H1 (cell line): ENCODE results near the gene ACADSB. TPM values are rescaled to one million over a fixed set of nuclear protein-coding genes. Genes with fewer than 3 reads are reported as not detected.
A peak's percentile ranks its signal among the peaks of the same experiment; 100 is the strongest.

Source experiments
- CTCF ChIA-PET: fragments of 300-600 bp; sonication (Branson Sonifier 250); formaldehyde crosslinking; loops from one replicate; lab custom pipeline; 2021; ENCODE audit not compliant: partially characterized antibody; lab: Charles Lee
- POLR2A ChIA-PET: fragments of 300-600 bp; sonication (Branson Sonifier 250); formaldehyde crosslinking; loops from one replicate; lab custom pipeline; 2021; ENCODE audit warnings: inconsistent platforms; ENCODE audit not compliant: partially characterized antibody; lab: Charles Lee
- DNase-seq, 2 experiments: peaks; one replicate each; pipeline versions ENCODE4 v3.0.0 to v3.0.0-alpha.2; 2010 to 2022; ENCODE audit warnings: low spot score in 2 of 2, low read depth in 1 of 2, mixed read lengths in 1 of 2
- FAIRE-seq: peaks from 2 replicates; lab custom pipeline; 2011; peaks lifted over from hg19 to GRCh38; lab: Jason Lieb, UNC
- H2AFZ ChIP-seq: 2 replicates; pipeline ENCODE4 v1.8.1; 2012; ENCODE audit warnings: low read length, inconsistent platforms
- H2AK5ac ChIP-seq: 2 replicates; pipeline ENCODE4 v1.6.1; 2013; ENCODE audit warnings: low read depth, low read length
- H2BK120ac ChIP-seq: replicated peaks from 2 replicates; pipeline ENCODE3; 2013; ENCODE audit warnings: low read depth, low read length, inconsistent platforms
- H2BK12ac ChIP-seq: 2 replicates; pipeline ENCODE4 v1.6.1; 2013; ENCODE audit warnings: low read depth, low read length
- H2BK15ac ChIP-seq: 2 replicates; pipeline ENCODE4 v1.6.1; 2013; ENCODE audit warnings: low read length
- H2BK20ac ChIP-seq: 2 replicates; pipeline ENCODE4 v1.6.1; 2013; ENCODE audit warnings: low read length
- H2BK5ac ChIP-seq: 2 replicates; pipeline ENCODE4 v1.6.1; 2013; ENCODE audit warnings: low read depth, low read length
- H3K14ac ChIP-seq: 2 replicates; pipeline ENCODE4 v1.6.1; 2013; ENCODE audit warnings: inconsistent platforms; ENCODE audit not compliant: insufficient read length
- H3K18ac ChIP-seq: 2 replicates; pipeline ENCODE4 v1.6.1; 2013; ENCODE audit warnings: low read length; ENCODE audit errors: extremely low read depth
- H3K23ac ChIP-seq: 2 replicates; pipeline ENCODE4 v1.6.1; 2013; ENCODE audit warnings: inconsistent platforms; ENCODE audit not compliant: insufficient read length
- H3K23me2 ChIP-seq: 2 replicates; pipeline ENCODE4 v1.6.1; 2013; ENCODE audit warnings: low read depth, low read length
- H3K27ac ChIP-seq: 2 replicates; pipeline ENCODE4 v1.6.1; 2011; ENCODE audit warnings: low read depth, low read length, inconsistent platforms
- H3K27me3 ChIP-seq, 4 experiments: replicated peaks in 1 of 4; 1 replicate in 1 of 4; 2 replicates in 3 of 4; pipeline versions ENCODE4 v1.6.1 to v1.8.1; 2011 to 2013; ENCODE audit warnings: low read length in 3 of 4, mild to moderate bottlenecking in 3 of 4, inconsistent platforms in 2 of 4, mixed read lengths in 2 of 4, moderate library complexity in 1 of 4; ENCODE audit not compliant: control insufficient read depth in 3 of 4, insufficient read depth in 3 of 4; ENCODE audit errors: extremely low read depth in 1 of 4
- H3K36me3 ChIP-seq, 4 experiments: 2 replicates each; pipeline versions ENCODE4 v1.6.1 to v1.8.1; 2011 to 2013; ENCODE audit warnings: mild to moderate bottlenecking in 4 of 4, low read length in 3 of 4, moderate library complexity in 2 of 4, control low read depth in 1 of 4, inconsistent platforms in 1 of 4; ENCODE audit not compliant: insufficient read depth in 4 of 4, control insufficient read depth in 2 of 4
- H3K4ac ChIP-seq: replicated peaks from 2 replicates; pipeline ENCODE3; 2013; ENCODE audit warnings: low read length, low read depth, mixed read lengths, inconsistent platforms; ENCODE audit not compliant: insufficient read length
- H3K4me1 ChIP-seq, 4 experiments: replicated peaks in 1 of 4; 1 replicate in 1 of 4; 2 replicates in 3 of 4; pipeline versions ENCODE4 v1.6.1 to v1.8.1; 2011 to 2013; ENCODE audit warnings: low read length in 3 of 4, inconsistent platforms in 2 of 4, mixed read lengths in 1 of 4; ENCODE audit not compliant: insufficient read depth in 4 of 4, control insufficient read depth in 3 of 4
- H3K4me2 ChIP-seq, 2 experiments: 2 replicates each; pipeline versions ENCODE4 v1.6.1 to v1.8.1; 2011 to 2013; ENCODE audit warnings: low read depth in 2 of 2, low read length in 2 of 2, control low read depth in 1 of 2, inconsistent platforms in 1 of 2, mild to moderate bottlenecking in 1 of 2; ENCODE audit not compliant: insufficient read depth in 1 of 2
- H3K4me3 ChIP-seq, 4 experiments: fragments of 200-600, 300-600 bp in 1 of 4; sonication (generic), shearing (Covaris generic), sonication (Bioruptor Twin) in 1 of 4; 2 replicates each; pipeline versions ENCODE4 v1.5.1 to v1.8.1; 2011 to 2016; ENCODE audit warnings: low read length in 4 of 4, low read depth in 3 of 4, control low read depth in 2 of 4, inconsistent platforms in 2 of 4, mild to moderate bottlenecking in 2 of 4, mixed read lengths in 1 of 4, moderate library complexity in 1 of 4; ENCODE audit not compliant: insufficient read depth in 2 of 4; ENCODE audit errors: extremely low read depth in 1 of 4
- H3K56ac ChIP-seq: replicated peaks from 2 replicates; pipeline ENCODE3; 2013; ENCODE audit warnings: low read depth, mild to moderate bottlenecking, mixed read lengths, low read length, inconsistent platforms; ENCODE audit not compliant: insufficient read length
- H3K79me1 ChIP-seq: 2 replicates; pipeline ENCODE4 v1.6.1; 2013; ENCODE audit warnings: low read depth, low read length, control low read depth
- H3K79me2 ChIP-seq, 2 experiments: 2 replicates each; pipeline versions ENCODE4 v1.6.1 to v1.8.1; 2012 to 2013; ENCODE audit warnings: low read length in 2 of 2, mild to moderate bottlenecking in 2 of 2, inconsistent platforms in 1 of 2; ENCODE audit not compliant: insufficient read depth in 2 of 2, control insufficient read depth in 1 of 2
- H3K9ac ChIP-seq, 4 experiments: replicated peaks in 1 of 4; 1 replicate in 1 of 4; 2 replicates in 3 of 4; pipeline versions ENCODE4 v1.6.1 to v1.8.1; 2011 to 2013; ENCODE audit warnings: low read depth in 3 of 4, low read length in 3 of 4, control low read depth in 2 of 4, mild to moderate bottlenecking in 2 of 4, moderate library complexity in 2 of 4, inconsistent platforms in 1 of 4; ENCODE audit errors: extremely low read depth in 1 of 4
- H3K9me3 ChIP-seq, 2 experiments: 2 replicates each; pipeline versions ENCODE4 v1.6.1 to v1.8.1; 2012 to 2013; ENCODE audit warnings: mild to moderate bottlenecking in 2 of 2, moderate library complexity in 2 of 2, control low read depth in 1 of 2, inconsistent platforms in 1 of 2, low read depth in 1 of 2, low read length in 1 of 2, mixed read lengths in 1 of 2; ENCODE audit not compliant: insufficient read depth in 2 of 2
- H4K20me1 ChIP-seq, 2 experiments: replicated peaks in 1 of 2; 2 replicates each; pipeline versions ENCODE3 to v1.8.1; 2011 to 2013; ENCODE audit warnings: inconsistent platforms in 2 of 2, low read length in 2 of 2, mild to moderate bottlenecking in 1 of 2; ENCODE audit not compliant: insufficient read depth in 2 of 2, control insufficient read depth in 1 of 2
- H4K5ac ChIP-seq: 2 replicates; pipeline ENCODE4 v1.6.1; 2013; ENCODE audit warnings: low read length, low read depth, mixed read lengths, inconsistent platforms; ENCODE audit not compliant: insufficient read length
- H4K8ac ChIP-seq: 2 replicates; pipeline ENCODE4 v1.8.0; 2013; ENCODE audit warnings: mild to moderate bottlenecking, moderate library complexity, low read length, inconsistent platforms; ENCODE audit not compliant: insufficient read depth; ENCODE audit errors: extremely low read depth
- H4K91ac ChIP-seq: replicated peaks from 2 replicates; pipeline ENCODE3; 2013; ENCODE audit warnings: low read length, mixed read lengths, inconsistent platforms; ENCODE audit not compliant: insufficient read length
- BRCA1 ChIP-seq: IDR thresholded peaks from 2 replicates; pipeline ENCODE4 v1.6.1; 2012; ENCODE audit warnings: low read depth, low read length, improper control_type of control experiment
- CTBP2 ChIP-seq: IDR thresholded peaks from 2 replicates; pipeline ENCODE4 v1.7.0; 2011; ENCODE audit warnings: borderline replicate concordance, mild to moderate bottlenecking, moderate library complexity, mixed read lengths, low read length; ENCODE audit not compliant: insufficient read depth, insufficient read length
- GABPA ChIP-seq: IDR thresholded peaks from 2 replicates; pipeline ENCODE4 v1.6.1; 2011; ENCODE audit warnings: mild to moderate bottlenecking, low read length, moderate library complexity, borderline replicate concordance; ENCODE audit not compliant: insufficient read depth
- PHF8 ChIP-seq: fragments of 200-600 bp; sonication (generic); conservative IDR thresholded peaks from 2 replicates; pipeline ENCODE4 v1.7.1; 2012; ENCODE audit warnings: low read depth, mild to moderate bottlenecking, inconsistent platforms, low read length, moderate library complexity
- RBBP5 ChIP-seq: IDR thresholded peaks from 2 replicates; pipeline ENCODE4 v1.7.1; 2012; ENCODE audit warnings: low read depth, mild to moderate bottlenecking, inconsistent platforms, low read length, moderate library complexity, borderline replicate concordance
- SIX5 ChIP-seq: IDR thresholded peaks from 2 replicates; pipeline ENCODE4 v1.6.1; 2011; ENCODE audit warnings: mild to moderate bottlenecking, low read depth, low read length
- YY1 ChIP-seq: IDR thresholded peaks from 2 replicates; pipeline ENCODE4 v1.6.1; 2011; ENCODE audit warnings: low read depth, mild to moderate bottlenecking, low read length
- WGBS, 2 experiments: shearing (Covaris generic) in 1 of 2; methylation state at CpG; one replicate each; pipeline versions ENCODE4 v1.1.6 to v1.1.7; 2013 to 2015; ENCODE audit warnings: low lambda C conversion rate in 2 of 2, mixed read lengths in 2 of 2, inconsistent platforms in 1 of 2, low coverage in 1 of 2, missing lambda C conversion rate in 1 of 2; ENCODE audit not compliant: insufficient replicate concordance in 2 of 2, insufficient coverage in 1 of 2, insufficient read length in 1 of 2; ENCODE audit errors: extremely low coverage in 1 of 2, missing lambda C conversion rate in 1 of 2; 5-methylcytosine and 5-hydroxymethylcytosine counted together
- long read RNA-seq, 2 experiments: library from RNA in 1 of 2; library from capped mRNA in 1 of 2; stranded (forward); transcript quantifications; one replicate each; pipeline ENCODE4 v2.0.0, GENCODE V29; 2021; ENCODE audit warnings: inconsistent platforms in 1 of 2
- polyA minus RNA-seq, 3 experiments: library from RNA; depleted of rRNA, polyadenylated mRNA; stranded (reverse); fragments of >200 nt; gene quantifications; 1 replicate in 2 of 3; 2 replicates in 1 of 3; pipeline ENCODE4 v1.2.3, GENCODE V29; 2011
- polyA plus RNA-seq, 7 experiments: library from polyadenylated mRNA; depleted of rRNA in 3 of 7; stranded (reverse) in 5 of 7; unstranded in 2 of 7; fragments of >200 nt in 5 of 7; fragments of 200-250 nt in 2 of 7; gene quantifications; 1 replicate in 5 of 7; 2 replicates in 1 of 7; 4 replicates in 1 of 7; pipeline versions ENCODE4 v1.2.1 to v1.2.3, GENCODE V29; 2011 to 2013; ENCODE audit warnings: missing spikeins in 2 of 7, mixed read lengths in 2 of 7
- total RNA-seq: library from RNA; stranded (reverse); fragmentation: NEBNext Ultra II Directional; extraction: Animal tissue kit (Norgen Biotek cat#: 25700); gene quantifications from 2 replicates; pipeline ENCODE4 v1.2.1, GENCODE V29; 2021

ACADSB gene
- total RNA-seq, result 11.2 and 12.4 TPM in 2 replicates
- polyA plus RNA-seq (2011; rRNA removed), result 3.3 and 5.6 TPM in 2 replicates
- 6.2 TPM for polyA plus RNA-seq (2011; cell fraction: cytosol; rRNA removed)
- polyA plus RNA-seq (2011; cell fraction: nucleus; rRNA removed), result 3.9 TPM
- 5.9 to 10.0 TPM (median 7.4 TPM) in 4 replicates for polyA plus RNA-seq (2012, experiment 1 of 2)
- 0.47 TPM for polyA plus RNA-seq (2012, experiment 2 of 2)
- polyA plus RNA-seq (2013, experiment 1 of 2), result 4.1 TPM
- polyA plus RNA-seq (2013, experiment 2 of 2), result 3.4 TPM
- 5.9 and 8.9 TPM in 2 replicates for polyA minus RNA-seq (2011; rRNA and poly(A)+ RNA removed)
- 4.9 TPM for polyA minus RNA-seq (2011; cell fraction: cytosol; rRNA and poly(A)+ RNA removed)
- 9.8 TPM for polyA minus RNA-seq (2011; cell fraction: nucleus; rRNA and poly(A)+ RNA removed)
- long read RNA-seq, experiment 1, full-length matches to known transcripts, result 1 of 4 reads
- long read RNA-seq, experiment 1, partial matches to known transcripts, result 1 of 4 reads
- long read RNA-seq, experiment 1, other reads (novel, unspliced or antisense), result 2 of 4 reads
- long read RNA-seq, experiment 2, full-length matches to known transcripts, result 3 of 4 reads
- long read RNA-seq, experiment 2, partial matches to known transcripts, result 1 of 4 reads
- long read RNA-seq, experiment 2, other reads (novel, unspliced or antisense), result 0 of 4 reads

DNA sequence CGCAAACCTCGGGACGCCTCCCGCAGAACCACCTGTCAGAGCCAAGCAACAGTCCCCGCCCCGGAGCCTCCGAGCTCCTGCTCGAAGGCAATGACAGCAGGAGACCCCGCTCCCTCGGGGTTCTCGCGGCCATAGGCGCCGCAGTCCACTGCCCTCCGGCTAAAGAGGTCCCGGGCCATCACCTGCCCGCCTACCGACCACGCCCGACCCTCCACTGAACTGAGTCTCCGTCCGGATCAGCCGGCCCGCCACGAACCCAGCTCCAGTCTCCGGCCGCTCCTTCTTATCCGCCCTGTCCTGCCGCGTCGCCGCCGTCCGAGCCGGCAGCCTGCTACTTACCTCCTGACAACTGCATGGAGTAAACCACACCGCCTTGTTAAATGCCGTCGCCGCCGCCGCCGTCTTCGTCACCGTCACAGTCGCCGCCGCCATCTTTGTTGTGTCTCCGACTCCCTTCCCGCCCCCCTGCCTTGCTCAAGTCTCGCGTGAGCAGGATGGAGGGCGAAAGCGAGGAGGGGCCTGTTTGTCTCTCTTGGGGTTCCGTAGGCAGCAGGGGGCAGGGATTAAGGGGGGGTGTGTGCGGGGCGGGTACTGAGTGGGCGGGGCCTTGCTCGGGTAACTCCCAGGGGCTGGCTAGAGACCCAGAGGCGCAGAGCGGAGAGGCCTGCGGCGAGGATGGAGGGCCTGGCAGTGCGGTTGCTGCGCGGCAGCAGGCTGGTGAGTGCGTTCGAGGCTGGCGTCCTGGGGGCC is at the start of gene ACADSB, which contains the start of gene IKZF5:
TSS of gene ACADSB (plus strand) at position 652 of the 750 bp plus-strand sequence. CDS start at position 676, 24 bp downstream.
TSS of gene IKZF5 (minus strand) at position 441 of the 750 bp plus-strand sequence. CDS start 10,170 bp downstream, outside the sequence.
- Histone ChIP-seq H3K23me2 (peaks cover 10% of the 10 kb centered on the region; the same call in 1 of the 2 replicates), H2BK15ac (no peak within 1 kb of the TSS), H2AK5ac (no peak within 1 kb of the TSS), H3K79me2 (peaks cover 0 to 49% of the 10 kb centered on the region in 2 experiments; a peak in 3 of 4 replicates), H3K23ac (no peak within 1 kb of the TSS), H4K5ac (peak within 1 kb of the TSS; percentile 19), H2AFZ (peak within 1 kb of the TSS; percentile 65), H4K91ac (no peak within 1 kb of the TSS), H3K18ac (peak within 1 kb of the TSS; percentile 65; the same call in 1 of the 2 replicates), H2BK5ac (peak within 1 kb of the TSS; percentile 18; the same call in 1 of the 2 replicates), H2BK120ac (no peak within 1 kb of the TSS), H3K9me3 (peaks cover 0 to 2% of the 10 kb centered on the region in 2 experiments; a peak in 1 of 4 replicates), H3K56ac (peak within 1 kb of the TSS; percentile 49), H3K27ac (peak within 1 kb of the TSS; percentile 63; the same call in 1 of the 2 replicates), H2BK12ac (no peak within 1 kb of the TSS), H4K8ac (peak within 1 kb of the TSS; percentile 88), H3K4me3 (peak within 1 kb of the TSS; percentile 86 to 90 (median 88)), H3K9ac (peak within 1 kb of the TSS; percentile 59 to 90 (median 82)), H3K4ac (no peak within 1 kb of the TSS), H3K4me2 (peak within 1 kb of the TSS; percentile 83 to 92), H3K4me1 (peaks cover 0 to 2% (median under 1%) of the 10 kb centered on the region in 4 experiments; a peak in 2 of 7 replicates), H3K36me3 (no peaks in the 10 kb centered on the region; a peak in 1 of 8 replicates), H3K27me3 (peaks cover 2 to 23% (median 16%) of the 10 kb centered on the region in 4 experiments; a peak in 5 of 7 replicates), H3K14ac (no peak within 1 kb of the TSS), H2BK20ac (no peak within 1 kb of the TSS), H3K79me1 (no peaks in the 10 kb centered on the region), H4K20me1 (peaks cover 3% of the 10 kb centered on the region in 2 experiments)
- peak; percentile 90 to 95 for DNase-seq
- CTCF ChIA-PET, result interaction anchor here (1.0 to 5.9 kb wide), 4 partner anchors 9 to 1261 kb away, joined by 3 to 28 read pairs (median 4); no protein-coding TSS in a partner anchor
- POLR2A ChIA-PET, result interaction anchor here (0.9 to 3.8 kb wide), 9 partner anchors 9 to 162 kb away, joined by 3 to 25 read pairs (median 4); partner anchors contain the start of genes CUZD1 and PSTK
- 1% methylated on average over 50 of the region's 68 CpGs; no CpG with 5 or more reads in 1 of the 2 experiments for WGBS, 2 experiments
- FAIRE-seq, result no peak
- TF ChIP-seq PHF8 (peak; percentile 70), RBBP5 (peak; percentile 95; the same call in 1 of the 2 replicates), GABPA (0 out of 2 replicates have a peak, but pooled peaks have one; percentile 50), BRCA1 (peak; percentile 92), SIX5 (no peak), YY1 (peak; percentile 97), CTBP2 (no peak)
